H1 (cell line): Measurements from ENCODE around the gene DNTTIP2. TPM values are rescaled to one million over a fixed set of nuclear protein-coding genes. Genes with fewer than 3 reads are reported as not detected.

Experiments used
- CTCF ChIA-PET: fragments of 300-600 bp; sonication (Branson Sonifier 250); formaldehyde crosslinking; loops from one replicate; lab custom pipeline; 2021; ENCODE audit not compliant: partially characterized antibody; lab: Charles Lee
- POLR2A ChIA-PET: fragments of 300-600 bp; sonication (Branson Sonifier 250); formaldehyde crosslinking; loops from one replicate; lab custom pipeline; 2021; ENCODE audit warnings: inconsistent platforms; ENCODE audit not compliant: partially characterized antibody; lab: Charles Lee
- DNase-seq, 2 experiments: peaks; one replicate each; pipeline versions ENCODE4 v3.0.0 to v3.0.0-alpha.2; 2010 to 2022; ENCODE audit warnings: low spot score in 2 of 2, low read depth in 1 of 2, mixed read lengths in 1 of 2
- FAIRE-seq: peaks from 2 replicates; lab custom pipeline; 2011; peaks lifted over from hg19 to GRCh38; lab: Jason Lieb, UNC
- H2AFZ ChIP-seq: 2 replicates; pipeline ENCODE4 v1.8.1; 2012; ENCODE audit warnings: low read length, inconsistent platforms
- H2AK5ac ChIP-seq: 2 replicates; pipeline ENCODE4 v1.6.1; 2013; ENCODE audit warnings: low read depth, low read length
- H2BK120ac ChIP-seq: replicated peaks from 2 replicates; pipeline ENCODE3; 2013; ENCODE audit warnings: low read depth, low read length, inconsistent platforms
- H2BK12ac ChIP-seq: 2 replicates; pipeline ENCODE4 v1.6.1; 2013; ENCODE audit warnings: low read depth, low read length
- H2BK15ac ChIP-seq: 2 replicates; pipeline ENCODE4 v1.6.1; 2013; ENCODE audit warnings: low read length
- H2BK20ac ChIP-seq: 2 replicates; pipeline ENCODE4 v1.6.1; 2013; ENCODE audit warnings: low read length
- H2BK5ac ChIP-seq: 2 replicates; pipeline ENCODE4 v1.6.1; 2013; ENCODE audit warnings: low read depth, low read length
- H3K14ac ChIP-seq: 2 replicates; pipeline ENCODE4 v1.6.1; 2013; ENCODE audit warnings: inconsistent platforms; ENCODE audit not compliant: insufficient read length
- H3K18ac ChIP-seq: 2 replicates; pipeline ENCODE4 v1.6.1; 2013; ENCODE audit warnings: low read length; ENCODE audit errors: extremely low read depth
- H3K23ac ChIP-seq: 2 replicates; pipeline ENCODE4 v1.6.1; 2013; ENCODE audit warnings: inconsistent platforms; ENCODE audit not compliant: insufficient read length
- H3K23me2 ChIP-seq: 2 replicates; pipeline ENCODE4 v1.6.1; 2013; ENCODE audit warnings: low read depth, low read length
- H3K27ac ChIP-seq: 2 replicates; pipeline ENCODE4 v1.6.1; 2011; ENCODE audit warnings: low read depth, low read length, inconsistent platforms
- H3K27me3 ChIP-seq, 4 experiments: replicated peaks in 1 of 4; 1 replicate in 1 of 4; 2 replicates in 3 of 4; pipeline versions ENCODE4 v1.6.1 to v1.8.1; 2011 to 2013; ENCODE audit warnings: low read length in 3 of 4, mild to moderate bottlenecking in 3 of 4, inconsistent platforms in 2 of 4, mixed read lengths in 2 of 4, moderate library complexity in 1 of 4; ENCODE audit not compliant: control insufficient read depth in 3 of 4, insufficient read depth in 3 of 4; ENCODE audit errors: extremely low read depth in 1 of 4
- H3K36me3 ChIP-seq, 4 experiments: 2 replicates each; pipeline versions ENCODE4 v1.6.1 to v1.8.1; 2011 to 2013; ENCODE audit warnings: mild to moderate bottlenecking in 4 of 4, low read length in 3 of 4, moderate library complexity in 2 of 4, control low read depth in 1 of 4, inconsistent platforms in 1 of 4; ENCODE audit not compliant: insufficient read depth in 4 of 4, control insufficient read depth in 2 of 4
- H3K4ac ChIP-seq: replicated peaks from 2 replicates; pipeline ENCODE3; 2013; ENCODE audit warnings: low read length, low read depth, mixed read lengths, inconsistent platforms; ENCODE audit not compliant: insufficient read length
- H3K4me1 ChIP-seq, 4 experiments: replicated peaks in 1 of 4; 1 replicate in 1 of 4; 2 replicates in 3 of 4; pipeline versions ENCODE4 v1.6.1 to v1.8.1; 2011 to 2013; ENCODE audit warnings: low read length in 3 of 4, inconsistent platforms in 2 of 4, mixed read lengths in 1 of 4; ENCODE audit not compliant: insufficient read depth in 4 of 4, control insufficient read depth in 3 of 4
- H3K4me2 ChIP-seq, 2 experiments: 2 replicates each; pipeline versions ENCODE4 v1.6.1 to v1.8.1; 2011 to 2013; ENCODE audit warnings: low read depth in 2 of 2, low read length in 2 of 2, control low read depth in 1 of 2, inconsistent platforms in 1 of 2, mild to moderate bottlenecking in 1 of 2; ENCODE audit not compliant: insufficient read depth in 1 of 2
- H3K4me3 ChIP-seq, 4 experiments: fragments of 200-600, 300-600 bp in 1 of 4; sonication (generic), shearing (Covaris generic), sonication (Bioruptor Twin) in 1 of 4; 2 replicates each; pipeline versions ENCODE4 v1.5.1 to v1.8.1; 2011 to 2016; ENCODE audit warnings: low read length in 4 of 4, low read depth in 3 of 4, control low read depth in 2 of 4, inconsistent platforms in 2 of 4, mild to moderate bottlenecking in 2 of 4, mixed read lengths in 1 of 4, moderate library complexity in 1 of 4; ENCODE audit not compliant: insufficient read depth in 2 of 4; ENCODE audit errors: extremely low read depth in 1 of 4
- H3K56ac ChIP-seq: replicated peaks from 2 replicates; pipeline ENCODE3; 2013; ENCODE audit warnings: low read depth, mild to moderate bottlenecking, mixed read lengths, low read length, inconsistent platforms; ENCODE audit not compliant: insufficient read length
- H3K79me1 ChIP-seq: 2 replicates; pipeline ENCODE4 v1.6.1; 2013; ENCODE audit warnings: low read depth, low read length, control low read depth
- H3K79me2 ChIP-seq, 2 experiments: 2 replicates each; pipeline versions ENCODE4 v1.6.1 to v1.8.1; 2012 to 2013; ENCODE audit warnings: low read length in 2 of 2, mild to moderate bottlenecking in 2 of 2, inconsistent platforms in 1 of 2; ENCODE audit not compliant: insufficient read depth in 2 of 2, control insufficient read depth in 1 of 2
- H3K9ac ChIP-seq, 4 experiments: replicated peaks in 1 of 4; 1 replicate in 1 of 4; 2 replicates in 3 of 4; pipeline versions ENCODE4 v1.6.1 to v1.8.1; 2011 to 2013; ENCODE audit warnings: low read depth in 3 of 4, low read length in 3 of 4, control low read depth in 2 of 4, mild to moderate bottlenecking in 2 of 4, moderate library complexity in 2 of 4, inconsistent platforms in 1 of 4; ENCODE audit errors: extremely low read depth in 1 of 4
- H3K9me3 ChIP-seq, 2 experiments: 2 replicates each; pipeline versions ENCODE4 v1.6.1 to v1.8.1; 2012 to 2013; ENCODE audit warnings: mild to moderate bottlenecking in 2 of 2, moderate library complexity in 2 of 2, control low read depth in 1 of 2, inconsistent platforms in 1 of 2, low read depth in 1 of 2, low read length in 1 of 2, mixed read lengths in 1 of 2; ENCODE audit not compliant: insufficient read depth in 2 of 2
- H4K20me1 ChIP-seq, 2 experiments: replicated peaks in 1 of 2; 2 replicates each; pipeline versions ENCODE3 to v1.8.1; 2011 to 2013; ENCODE audit warnings: inconsistent platforms in 2 of 2, low read length in 2 of 2, mild to moderate bottlenecking in 1 of 2; ENCODE audit not compliant: insufficient read depth in 2 of 2, control insufficient read depth in 1 of 2
- H4K5ac ChIP-seq: 2 replicates; pipeline ENCODE4 v1.6.1; 2013; ENCODE audit warnings: low read length, low read depth, mixed read lengths, inconsistent platforms; ENCODE audit not compliant: insufficient read length
- H4K8ac ChIP-seq: 2 replicates; pipeline ENCODE4 v1.8.0; 2013; ENCODE audit warnings: mild to moderate bottlenecking, moderate library complexity, low read length, inconsistent platforms; ENCODE audit not compliant: insufficient read depth; ENCODE audit errors: extremely low read depth
- H4K91ac ChIP-seq: replicated peaks from 2 replicates; pipeline ENCODE3; 2013; ENCODE audit warnings: low read length, mixed read lengths, inconsistent platforms; ENCODE audit not compliant: insufficient read length
- CEBPB ChIP-seq: IDR thresholded peaks from 2 replicates; pipeline ENCODE4 v1.6.1; 2012; ENCODE audit warnings: low read depth, low read length
- EP300 ChIP-seq, 2 experiments: IDR thresholded peaks; 1 replicate in 1 of 2; 2 replicates in 1 of 2; pipeline ENCODE4 v1.6.1; 2011 to 2012; ENCODE audit warnings: low read depth in 2 of 2, low read length in 2 of 2, mild to moderate bottlenecking in 2 of 2, borderline replicate concordance in 1 of 2, inconsistent platforms in 1 of 2, moderate library complexity in 1 of 2
- EZH2 ChIP-seq: fragments of 200-600 bp; sonication (generic); IDR thresholded peaks from 2 replicates; pipeline ENCODE4 v1.7.1; 2012; ENCODE audit warnings: low read depth, mild to moderate bottlenecking, moderate library complexity, low read length, inconsistent platforms; ENCODE audit not compliant: severe bottlenecking
- HDAC6 ChIP-seq: IDR thresholded peaks from one replicate; pipeline ENCODE4 v1.7.1; 2012; ENCODE audit warnings: low read depth, mild to moderate bottlenecking, inconsistent platforms, low read length, moderate library complexity
- KDM5A ChIP-seq: fragments of 200-600 bp; IDR thresholded peaks from 2 replicates; pipeline ENCODE4 v1.7.1; 2012; ENCODE audit warnings: mild to moderate bottlenecking, low read length, inconsistent platforms, mixed read lengths
- PHF8 ChIP-seq: fragments of 200-600 bp; sonication (generic); conservative IDR thresholded peaks from 2 replicates; pipeline ENCODE4 v1.7.1; 2012; ENCODE audit warnings: low read depth, mild to moderate bottlenecking, inconsistent platforms, low read length, moderate library complexity
- POLR2AphosphoS5 ChIP-seq: IDR thresholded peaks from 2 replicates; pipeline ENCODE4 v1.6.1; 2011; ENCODE audit warnings: low read depth, low read length
- TBP ChIP-seq: IDR thresholded peaks from 2 replicates; pipeline ENCODE4 v1.6.1; 2011; ENCODE audit warnings: low read depth, low read length, improper control_type of control experiment
- ZNF274 ChIP-seq: IDR thresholded peaks from 2 replicates; pipeline ENCODE4 v1.7.0; 2012; ENCODE audit warnings: low read length, borderline replicate concordance; ENCODE audit errors: extremely low read depth
- WGBS, 2 experiments: shearing (Covaris generic) in 1 of 2; methylation state at CpG; one replicate each; pipeline versions ENCODE4 v1.1.6 to v1.1.7; 2013 to 2015; ENCODE audit warnings: low lambda C conversion rate in 2 of 2, mixed read lengths in 2 of 2, inconsistent platforms in 1 of 2, low coverage in 1 of 2, missing lambda C conversion rate in 1 of 2; ENCODE audit not compliant: insufficient replicate concordance in 2 of 2, insufficient coverage in 1 of 2, insufficient read length in 1 of 2; ENCODE audit errors: extremely low coverage in 1 of 2, missing lambda C conversion rate in 1 of 2; 5-methylcytosine and 5-hydroxymethylcytosine counted together
- polyA plus RNA-seq, 7 experiments: library from polyadenylated mRNA; depleted of rRNA in 3 of 7; stranded (reverse) in 5 of 7; unstranded in 2 of 7; fragments of >200 nt in 5 of 7; fragments of 200-250 nt in 2 of 7; gene quantifications; 1 replicate in 5 of 7; 2 replicates in 1 of 7; 4 replicates in 1 of 7; pipeline versions ENCODE4 v1.2.1 to v1.2.3, GENCODE V29; 2011 to 2013; ENCODE audit warnings: missing spikeins in 2 of 7, mixed read lengths in 2 of 7
- total RNA-seq: library from RNA; stranded (reverse); fragmentation: NEBNext Ultra II Directional; extraction: Animal tissue kit (Norgen Biotek cat#: 25700); gene quantifications from 2 replicates; pipeline ENCODE4 v1.2.1, GENCODE V29; 2021

Gene DNTTIP2
- total and polyA plus RNA-seq, 2 of the 8 experiments (the other 6 are each of a cell fraction or from before 2014, with no cell fraction given): 6.3 to 80.4 TPM

- Histone ChIP-seq H4K5ac (no peak overlapping the region), H3K4me3 (no peak overlapping the region), H3K14ac (no peak overlapping the region), H3K9ac (no peak overlapping the region), H4K20me1 (no peaks in the 10 kb centered on the region), H4K8ac (no peak overlapping the region), H2AFZ (no peak overlapping the region), H4K91ac (no peak overlapping the region), H3K56ac (no peak overlapping the region), H3K4me1 (peaks cover 0 to 3% (median 2%) of the 10 kb centered on the region in 4 experiments; a peak in 1 of 7 replicates), H3K79me2 (peaks cover 0 to 44% of the 10 kb centered on the region in 2 experiments; a peak in 2 of 4 replicates), H3K27me3 (0 out of 7 replicates have a peak, but pooled peaks cover 0 to 2% (median 1%) of the 10 kb centered on the region in 4 experiments), H3K27ac (no peak overlapping the region), H3K23me2 (peaks cover 6% of the 10 kb centered on the region), H3K36me3 (no peaks in the 10 kb centered on the region; a peak in 1 of 8 replicates), H2BK15ac (no peak overlapping the region), H2BK5ac (no peak overlapping the region), H2AK5ac (no peak overlapping the region)
- DNase-seq: no peak
- POLR2A ChIA-PET: no interaction called here
- WGBS, 2 experiments: 98% methylated on average over 2 of the region's 2 CpGs; no CpG with 5 or more reads in 1 of the 2 experiments
- TF ChIP-seq POLR2AphosphoS5 (no peak), CEBPB (no peak), HDAC6 (no peak), EP300 (IDR thresholded peaks at IDR 0.05; ENCODE audit: borderline replicate concordance in 1 of 2, low read depth in 2 of 2, low read length in 2 of 2) (no peak), ZNF274 (no peak), KDM5A (no peak), TBP (no peak), EZH2 (no peak), PHF8 (no peak)
- TF ChIP-seq, all 59 proteins: peak for 0
- CTCF ChIA-PET: interaction anchor here (0.8 kb wide), 1 partner anchor 76 kb away, joined by 3 read pairs; no protein-coding TSS in a partner anchor
- Histone ChIP-seq H2BK20ac (no peak overlapping the region), H2BK120ac (no peak overlapping the region), H3K4me2 (no peak overlapping the region), H2BK12ac (no peak overlapping the region), H3K9me3 (no peaks in the 10 kb centered on the region), H3K79me1 (no peaks in the 10 kb centered on the region; the same call in 1 of the 2 replicates), H3K18ac (no peak overlapping the region), H3K4ac (no peak overlapping the region), H3K23ac (no peak overlapping the region)
- FAIRE-seq: no peak
Measured at GRCh38 chr1:93904228-93904627, 25.2 kb upstream of the DNTTIP2 start.
